Heart right ventricle (tissue), 16 donors: ENCODE measurements around the gene AHCTF1. TPM values are rescaled to one million over a fixed set of nuclear protein-coding genes. Genes with fewer than 3 reads are reported as not detected.

Experiments
- ATAC-seq, 8 donors: fragments of 200-7000 bp; cut with Tn5 transposase; one replicate each; pipeline ENCODE4 v1.9.1; 2020; ENCODE audit warnings: mild to moderate bottlenecking in 8 of 8, moderate library complexity in 8 of 8, moderate number of reproducible peaks in 1 of 8
- DNase-seq, 2 donors: peaks; one replicate each; pipeline ENCODE4 v3.0.0-alpha.2; 2020
- H3K27ac ChIP-seq, 10 donors: fragments of 200-600 bp; sonication (generic) in 2 of 10; one replicate each; pipeline versions ENCODE4 v1.5.0 to v1.8.0; 2020 to 2022; ENCODE audit warnings: mild to moderate bottlenecking in 3 of 10
- H3K27me3 ChIP-seq, 7 donors: fragments of 200-600 bp; one replicate each; pipeline ENCODE4 v1.8.0; 2021 to 2022; ENCODE audit warnings: mild to moderate bottlenecking in 2 of 7
- H3K36me3 ChIP-seq, 9 donors: fragments of 200-600 bp; sonication (generic) in 1 of 9; one replicate each; pipeline versions ENCODE4 v1.5.0 to v1.8.0; 2020 to 2022; ENCODE audit warnings: mild to moderate bottlenecking in 2 of 9
- H3K4me1 ChIP-seq, 9 donors: fragments of 200-600 bp; sonication (generic) in 1 of 9; one replicate each; pipeline versions ENCODE4 v1.5.0 to v1.8.0; 2020 to 2022; ENCODE audit warnings: mild to moderate bottlenecking in 4 of 9
- H3K4me3 ChIP-seq, 10 donors: fragments of 200-600 bp; sonication (generic) in 2 of 10; one replicate each; pipeline versions ENCODE4 v1.5.0 to v1.8.0; 2020 to 2022; ENCODE audit warnings: mild to moderate bottlenecking in 7 of 10, moderate library complexity in 2 of 10
- H3K9me3 ChIP-seq, 11 donors: fragments of 200-600 bp in 10 of 11; sonication (generic) in 2 of 11; one replicate each; pipeline versions ENCODE4 v1.5.0 to v1.8.0; 2013 to 2022; ENCODE audit warnings: mild to moderate bottlenecking in 2 of 11, control low read depth in 1 of 11, moderate library complexity in 1 of 11
- WGBS, 2 donors: extraction: QIAGEN DNeasy Blood & Tissue Kit; methylation state at CpG; one replicate each; pipeline ENCODE4 v1.1.7; 2013; ENCODE audit warnings: inconsistent platforms in 1 of 2; 5-methylcytosine and 5-hydroxymethylcytosine counted together
- intact Hi-C, 10 donors: fragments of 100-400 bp; cut with DNase I; formaldehyde crosslinking; loops; one replicate each; pipeline versions ENCODE4 v1.11.1 to v1.14.2; 2022
- polyA plus RNA-seq, 2 donors: library from polyadenylated mRNA; stranded (reverse); fragments of 200-250 nt; gene quantifications; one replicate each; pipeline ENCODE4 v1.2.3, GENCODE V29; 2013
- total RNA-seq, 10 donors: library from RNA; stranded (reverse); fragmentation: NEBNext Ultra II Directional in 3 of 10; extraction: Animal tissue kit (Norgen Biotek cat#: 25700) in 3 of 10; gene quantifications; one replicate each; pipeline versions ENCODE4 v1.2.1 to v1.2.4, GENCODE V29; 2021 to 2023
- TF ChIP-seq, protein P1 (sequence below), 9 donors: fragments of 200-600 bp; sonication (generic) in 2 of 9; IDR thresholded peaks; one replicate each; pipeline versions ENCODE4 v1.5.0 to v1.8.0; 2021 to 2022; ENCODE audit warnings: antibody characterized with exemption in 9 of 9, mild to moderate bottlenecking in 5 of 9, moderate library complexity in 1 of 9
- donor health status: Arrhythmogenic right ventricular cardiomyopathy.
- donor health status: ischemic (EF 13 %, LVEDD 7.1; RV severe dilation, severe dysfunction).
- donor health status: healthy with polysubstance abuse.
- donor health status: DM: no; HTN: yes; CAD: no.
- donor health status: DM: no; HTN: no; CAD: no.
- donor health status: ischemic (EF 25% LVEDD 6.9; RV normal size, moderate dysfunction).
- donor health status: ischemic (EF 25% LVEDD 5.7; RV mildly dilated, moderate dysfunction).
- donor health status: healthy.
- donor health status: DM: yes; HTN: yes; CAD: no.
- donor health status: Ischemic cardiomyopathy.
- donor health status: ischemic (EF 35%, LVEDD 5.7; RV mildly dilated, moderate dysfunction).
- donor health status: nonischemic (EF 11% LVEDD 7.7; RV severe dilation, severe dysfunction).
- donor health status: DM: yes; HTN: yes; CAD: no.
- donor health status: PGD.
- donor health status: ischemic (EF 29% LVEDD 5.4; RV normal size, mild dysfunction).
- donor health status: nonischemic (EF 23%, LVEDD 6.1; RV moderate dilation, normal function).

The AHCTF1 gene
- total and polyA plus RNA-seq, 12 donors, result 5.7 to 29.2 (median 18.5) TPM

DNA sequence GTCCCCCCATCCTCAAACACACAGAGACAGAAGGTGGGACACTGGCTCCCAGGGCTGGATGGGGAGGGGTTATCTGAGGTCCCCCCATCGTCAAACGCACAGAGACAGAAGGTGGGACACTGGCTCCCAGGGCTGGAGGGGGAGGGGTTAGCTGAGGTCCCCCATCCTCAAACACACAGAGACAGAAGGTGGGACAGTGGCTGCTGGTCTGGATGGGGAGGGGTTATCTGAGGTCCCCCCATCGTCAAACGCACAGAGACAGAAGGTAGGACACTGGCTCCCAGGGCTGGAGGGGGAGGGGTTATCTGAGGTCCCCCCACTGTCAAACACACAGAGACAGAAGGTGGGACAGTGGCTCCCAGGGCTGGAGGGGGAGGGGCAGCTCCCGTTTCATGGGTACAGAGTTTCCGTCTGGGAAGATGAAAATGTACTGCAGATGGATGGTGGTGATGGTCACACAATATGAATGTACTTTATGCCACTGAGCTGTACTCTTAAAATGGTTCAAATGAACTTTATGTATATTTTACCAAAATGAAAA is 138.3 kb downstream of the AHCTF1 start:
- intact Hi-C loops, result no loop called here
- no peaks in the 10 kb centered on the region for H3K36me3 ChIP-seq
- no peaks in the 10 kb centered on the region for H3K9me3 ChIP-seq
- H3K27ac ChIP-seq, result no peak overlapping the region
- 29 to 36% methylated on average over 6 of the region's 6 CpGs for WGBS, 2 donors
- peaks cover 0 to 7% (median 0%) of the 10 kb centered on the region in 7 donors for H3K27me3 ChIP-seq
- ATAC-seq (no peak), DNase-seq (no peak)
- no peak overlapping the region for H3K4me3 ChIP-seq
- TF ChIP-seq, protein P1, sequence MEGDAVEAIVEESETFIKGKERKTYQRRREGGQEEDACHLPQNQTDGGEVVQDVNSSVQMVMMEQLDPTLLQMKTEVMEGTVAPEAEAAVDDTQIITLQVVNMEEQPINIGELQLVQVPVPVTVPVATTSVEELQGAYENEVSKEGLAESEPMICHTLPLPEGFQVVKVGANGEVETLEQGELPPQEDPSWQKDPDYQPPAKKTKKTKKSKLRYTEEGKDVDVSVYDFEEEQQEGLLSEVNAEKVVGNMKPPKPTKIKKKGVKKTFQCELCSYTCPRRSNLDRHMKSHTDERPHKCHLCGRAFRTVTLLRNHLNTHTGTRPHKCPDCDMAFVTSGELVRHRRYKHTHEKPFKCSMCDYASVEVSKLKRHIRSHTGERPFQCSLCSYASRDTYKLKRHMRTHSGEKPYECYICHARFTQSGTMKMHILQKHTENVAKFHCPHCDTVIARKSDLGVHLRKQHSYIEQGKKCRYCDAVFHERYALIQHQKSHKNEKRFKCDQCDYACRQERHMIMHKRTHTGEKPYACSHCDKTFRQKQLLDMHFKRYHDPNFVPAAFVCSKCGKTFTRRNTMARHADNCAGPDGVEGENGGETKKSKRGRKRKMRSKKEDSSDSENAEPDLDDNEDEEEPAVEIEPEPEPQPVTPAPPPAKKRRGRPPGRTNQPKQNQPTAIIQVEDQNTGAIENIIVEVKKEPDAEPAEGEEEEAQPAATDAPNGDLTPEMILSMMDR (IDR thresholded peaks at IDR 0.05), result no peak
- H3K4me1 ChIP-seq, result peaks cover 0 to 31% (median 18%) of the 10 kb centered on the region in 9 donors

- H3K27ac ChIP-seq, result no peak overlapping the region
- H3K9me3 ChIP-seq, result no peaks in the 10 kb centered on the region
- TF ChIP-seq, protein P1 (IDR thresholded peaks at IDR 0.05), result no peak
- peaks cover 0 to 7% (median 0%) of the 10 kb centered on the region in 7 donors for H3K27me3 ChIP-seq
- intact Hi-C loops, result no loop called here
- ATAC-seq (no peak), DNase-seq (no peak)
- 90 to 94% methylated on average over 25 of the region's 25 CpGs for WGBS, 2 donors
- peaks cover 0 to 27% (median 17%) of the 10 kb centered on the region in 9 donors for H3K4me1 ChIP-seq
- no peaks in the 10 kb centered on the region for H3K36me3 ChIP-seq
- H3K4me3 ChIP-seq, result no peak overlapping the region
Measured at GRCh38 chr1:246792603-246793002, 139.1 kb downstream of the AHCTF1 start.

GRCh38 chr1:246791303-246791918 is 140.3 kb downstream of the AHCTF1 start:
- ATAC-seq (no peak), DNase-seq (no peak)
- no peak overlapping the region for H3K27ac ChIP-seq
- H3K4me1 ChIP-seq, result peaks cover 0 to 27% (median 17%) of the 10 kb centered on the region in 9 donors
- no peaks in the 10 kb centered on the region for H3K9me3 ChIP-seq
- WGBS, 2 donors, result 82 to 83% methylated on average over 17 of the region's 17 CpGs
- no peak overlapping the region for H3K4me3 ChIP-seq
- intact Hi-C loops, result no loop called here
- H3K27me3 ChIP-seq, result peaks cover 0 to 7% (median 0%) of the 10 kb centered on the region in 7 donors
- no peaks in the 10 kb centered on the region for H3K36me3 ChIP-seq
- TF ChIP-seq, protein P1 (IDR thresholded peaks at IDR 0.05), result no peak

DNA sequence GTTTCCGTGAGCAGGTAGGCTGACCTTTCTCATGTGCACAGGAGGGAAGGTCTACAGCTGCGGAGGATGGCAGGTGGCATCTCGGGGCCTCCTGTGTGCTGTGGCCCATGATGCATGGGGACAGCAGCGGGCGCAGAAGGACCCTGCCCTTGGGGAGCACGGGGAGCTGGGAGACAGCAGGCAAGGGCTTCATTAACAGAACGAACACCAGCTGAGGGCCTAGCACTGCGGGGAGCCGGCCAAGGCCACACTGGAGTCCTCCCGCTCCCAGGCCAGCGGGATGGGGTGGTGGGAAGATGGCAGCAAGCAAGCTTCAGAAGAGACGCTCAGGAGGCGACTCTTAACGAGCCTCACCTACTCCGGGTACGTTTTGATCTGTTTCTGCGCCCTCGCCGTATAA is 140.9 kb downstream of the AHCTF1 start:
- DNase-seq (no peak), ATAC-seq (no peak)
- no peaks in the 10 kb centered on the region for H3K36me3 ChIP-seq
- TF ChIP-seq, protein P1 (IDR thresholded peaks at IDR 0.05), result no peak
- no peak overlapping the region for H3K4me3 ChIP-seq
- intact Hi-C loops, result no loop called here
- no peaks in the 10 kb centered on the region for H3K9me3 ChIP-seq
- H3K27me3 ChIP-seq, result peaks cover 0 to 7% (median 0%) of the 10 kb centered on the region in 7 donors
- peaks cover 0 to 27% (median 17%) of the 10 kb centered on the region in 9 donors for H3K4me1 ChIP-seq
- WGBS, 2 donors, result 95% methylated on average over 19 of the region's 19 CpGs
- no peak overlapping the region for H3K27ac ChIP-seq
